HL-60 (cell line): ENCODE measurements around the gene RBFOX1.

Experiments used
- DNase-seq, 2 experiments: peaks; one replicate each; pipeline ENCODE4 v3.0.0-alpha.2; 2010 to 2020; ENCODE audit warnings: low read depth in 1 of 2, low spot score in 1 of 2
- H3K27ac ChIP-seq: fragments of 250-450 bp; sonication (Bioruptor Pico); replicated peaks from 2 replicates; pipeline ENCODE4 v1.5.1; 2020; ENCODE audit warnings: mild to moderate bottlenecking, moderate library complexity
- H3K27me3 ChIP-seq: fragments of 250-450 bp; sonication (Bioruptor Pico); 2 replicates; pipeline ENCODE4 v1.5.1; 2021; ENCODE audit warnings: mild to moderate bottlenecking, moderate library complexity; ENCODE audit not compliant: insufficient read depth, poor library complexity, severe bottlenecking
- H3K4me3 ChIP-seq: replicated peaks from 2 replicates; pipeline ENCODE4 v1.5.1; 2011; ENCODE audit warnings: mild to moderate bottlenecking, control low read depth, low read length; ENCODE audit not compliant: insufficient read depth
- CTCF ChIP-seq: IDR thresholded peaks from one replicate; pipeline ENCODE4 v1.5.1; 2011; ENCODE audit warnings: low read length, control low read depth, inconsistent platforms; ENCODE audit not compliant: insufficient read depth
- GABPA ChIP-seq: IDR thresholded peaks from 2 replicates; pipeline ENCODE4 v1.6.1; 2012; ENCODE audit warnings: low read depth
- POLR2AphosphoS5 ChIP-seq: IDR thresholded peaks from 2 replicates; pipeline ENCODE4 v1.6.1; 2012; ENCODE audit warnings: low read depth
- REST ChIP-seq: IDR thresholded peaks from 2 replicates; pipeline ENCODE4 v1.6.1; 2012; ENCODE audit warnings: low read depth; ENCODE audit not compliant: insufficient replicate concordance
- SPI1 ChIP-seq: IDR thresholded peaks from 2 replicates; pipeline ENCODE4 v1.6.1; 2012; ENCODE audit warnings: low read depth, mild to moderate bottlenecking, borderline replicate concordance

The RBFOX1 gene

GRCh38 chr16:7524419-7524818 is 191.8 kb downstream of the RBFOX1 start:
- H3K4me3 ChIP-seq: no peak overlapping the region
- no peak for DNase-seq
- TF ChIP-seq POLR2AphosphoS5 (no peak), CTCF (no peak), REST (no peak), SPI1 (no peak), GABPA (no peak)
- no peak overlapping the region for H3K27ac ChIP-seq
- H3K27me3 ChIP-seq: no peaks in the 10 kb centered on the region

GRCh38 chr16:7526736-7527135 is 194.1 kb downstream of the RBFOX1 start:
- Histone ChIP-seq H3K27ac (no peak overlapping the region), H3K4me3 (no peak overlapping the region), H3K27me3 (no peaks in the 10 kb centered on the region)
- TF ChIP-seq POLR2AphosphoS5 (no peak), GABPA (no peak), CTCF (no peak), SPI1 (no peak), REST (no peak)
- DNase-seq: no peak

- Histone ChIP-seq H3K4me3 (no peak overlapping the region), H3K27ac (no peak overlapping the region), H3K27me3 (no peaks in the 10 kb centered on the region)
- TF ChIP-seq GABPA: no peak
- TF ChIP-seq REST: no peak
- TF ChIP-seq SPI1: no peak
- TF ChIP-seq POLR2AphosphoS5: no peak
- no peak for TF ChIP-seq CTCF
- no peak for DNase-seq
Measured at GRCh38 chr16:7532534-7532933, 199.9 kb downstream of the RBFOX1 start.
